Activated T-helper 1 cell treated with anti-CD3 and anti-CD28 coated beads, Interleukin-12 subunit alpha, Interleukin-12 subunit beta, Interleukin-2, Interleukin-4 antibody, amounts not matched to agents 30 ng/mL and 10 ng/mL and 1 ng/mL, durations not matched to agents 14 hours and 24 hours and 36 hours (primary cell): ENCODE results near the gene SUPT20H. TPM values are rescaled to one million over a fixed set of nuclear protein-coding genes. Genes with fewer than 3 reads are reported as not detected.

ENCODE experiments used
- DNase-seq: peaks from one replicate; pipeline ENCODE4 v3.0.0; 2021; ENCODE audit warnings: low spot score
- H3K27ac Mint-ChIP-seq: one replicate; pipeline ENCODE4 v1.8.0; 2021; ENCODE audit warnings: mild to moderate bottlenecking, mixed read lengths
- H3K27me3 Mint-ChIP-seq: one replicate; pipeline ENCODE4 v1.8.0; 2022; ENCODE audit warnings: mild to moderate bottlenecking, moderate library complexity, mixed read lengths; ENCODE audit not compliant: insufficient read depth
- H3K36me3 Mint-ChIP-seq: one replicate; pipeline ENCODE4 v1.8.0; 2021; ENCODE audit warnings: low read depth, mixed read lengths
- H3K4me1 Mint-ChIP-seq: one replicate; pipeline ENCODE4 v1.8.0; 2021; ENCODE audit warnings: low read depth, mixed read lengths
- H3K4me3 Mint-ChIP-seq: one replicate; pipeline ENCODE4 v1.8.0; 2021; ENCODE audit warnings: mild to moderate bottlenecking, moderate library complexity, mixed read lengths
- H3K9me3 Mint-ChIP-seq: one replicate; pipeline ENCODE4 v1.8.0; 2021; ENCODE audit warnings: mixed read lengths
- intact Hi-C: fragments of 100-400 bp; cut with micrococcal nuclease; formaldehyde crosslinking; loops from one replicate; pipeline ENCODE4 v1.15.1; 2024
- total RNA-seq: library from RNA; stranded (reverse); gene quantifications from 2 replicates; pipeline ENCODE4 v1.2.3, GENCODE V29; 2022

Gene SUPT20H
- total RNA-seq, 1 donor from 2014 or later, result 75.7 TPM

- no peaks in the 10 kb centered on the region for H3K9me3 Mint-ChIP-seq
- no peaks in the 10 kb centered on the region for H3K4me1 Mint-ChIP-seq
- intact Hi-C loops, result no loop called here
These were observed 31.4 kb upstream of the SUPT20H start for GRCh38 chr13:37090912-37091311.

GRCh38 chr13:37089495-37089894 is 30.0 kb upstream of the SUPT20H start:
- DNase-seq, result no peak
- Mint-ChIP-seq H3K27me3 (peaks cover 3% of the 10 kb centered on the region), H3K9me3 (no peaks in the 10 kb centered on the region), H3K27ac (no peak overlapping the region), H3K4me1 (no peaks in the 10 kb centered on the region), H3K36me3 (no peaks in the 10 kb centered on the region), H3K4me3 (no peak overlapping the region)
- intact Hi-C loops, result no loop called here

More at GRCh38 chr13:37090912-37091311, 31.4 kb upstream of the SUPT20H start:
- no peak for DNase-seq
- Mint-ChIP-seq H3K4me3 (no peak overlapping the region), H3K36me3 (no peaks in the 10 kb centered on the region), H3K27ac (no peak overlapping the region), H3K27me3 (peaks cover 3% of the 10 kb centered on the region)

- intact Hi-C loops, result no loop called here
- no peak for DNase-seq
- Mint-ChIP-seq H3K27me3 (peaks cover 4% of the 10 kb centered on the region), H3K36me3 (no peaks in the 10 kb centered on the region), H3K27ac (no peak overlapping the region), H3K4me1 (no peaks in the 10 kb centered on the region), H3K4me3 (no peak overlapping the region), H3K9me3 (no peaks in the 10 kb centered on the region)
These were observed 28.0 kb upstream of the SUPT20H start for GRCh38 chr13:37087486-37087885.

GRCh38 chr13:37085606-37086005 is 26.1 kb upstream of the SUPT20H start:
- no peaks in the 10 kb centered on the region for H3K4me1 Mint-ChIP-seq
- DNase-seq, result no peak
- H3K27ac Mint-ChIP-seq, result no peak overlapping the region
- H3K27me3 Mint-ChIP-seq, result peaks cover 8% of the 10 kb centered on the region
- no peak overlapping the region for H3K4me3 Mint-ChIP-seq
- H3K9me3 Mint-ChIP-seq, result no peaks in the 10 kb centered on the region
- no peaks in the 10 kb centered on the region for H3K36me3 Mint-ChIP-seq
- intact Hi-C loops, result no loop called here

GRCh38 chr13:37076818-37077217 is 17.3 kb upstream of the SUPT20H start:
- DNase-seq, result no peak
- peaks cover 13% of the 10 kb centered on the region for H3K27me3 Mint-ChIP-seq
- no peak overlapping the region for H3K4me3 Mint-ChIP-seq
- intact Hi-C loops, result loop anchor here (10.0 kb wide), 1 partner anchor 528 kb away; no protein-coding TSS in a partner anchor
- H3K36me3 Mint-ChIP-seq, result no peaks in the 10 kb centered on the region
- H3K9me3 Mint-ChIP-seq, result no peaks in the 10 kb centered on the region
- no peak overlapping the region for H3K27ac Mint-ChIP-seq
- no peaks in the 10 kb centered on the region for H3K4me1 Mint-ChIP-seq

GRCh38 chr13:37075164-37075563 is 15.7 kb upstream of the SUPT20H start:
- Mint-ChIP-seq H3K9me3 (no peaks in the 10 kb centered on the region), H3K27ac (no peak overlapping the region), H3K27me3 (peaks cover 11% of the 10 kb centered on the region), H3K36me3 (no peaks in the 10 kb centered on the region), H3K4me1 (no peaks in the 10 kb centered on the region), H3K4me3 (no peak overlapping the region)
- intact Hi-C loops, result loop anchor here (10.0 kb wide), 1 partner anchor 530 kb away; no protein-coding TSS in a partner anchor
- no peak for DNase-seq

- H3K27ac Mint-ChIP-seq, result no peak overlapping the region
- no peaks in the 10 kb centered on the region for H3K9me3 Mint-ChIP-seq
- DNase-seq, result no peak
- no peak overlapping the region for H3K4me3 Mint-ChIP-seq
- intact Hi-C loops, result loop anchor here (5.0 to 10.0 kb wide), 2 partner anchors 530 to 1843 kb away; no protein-coding TSS in a partner anchor
- H3K27me3 Mint-ChIP-seq, result peaks cover 11% of the 10 kb centered on the region
- H3K4me1 Mint-ChIP-seq, result no peaks in the 10 kb centered on the region
- no peaks in the 10 kb centered on the region for H3K36me3 Mint-ChIP-seq
These were observed 15.2 kb upstream of the SUPT20H start for GRCh38 chr13:37074703-37075102.

GRCh38 chr13:37072024-37072423 is 12.5 kb upstream of the SUPT20H start:
- no peaks in the 10 kb centered on the region for H3K4me1 Mint-ChIP-seq
- intact Hi-C loops, result loop anchor here (5.0 to 10.0 kb wide), 2 partner anchors 533 to 1845 kb away; no protein-coding TSS in a partner anchor

GRCh38 chr13:37070956-37071355 is 11.5 kb upstream of the SUPT20H start:
- H3K9me3 Mint-ChIP-seq, result no peaks in the 10 kb centered on the region
- no peak overlapping the region for H3K27ac Mint-ChIP-seq
- no peaks in the 10 kb centered on the region for H3K4me1 Mint-ChIP-seq
- H3K36me3 Mint-ChIP-seq, result no peaks in the 10 kb centered on the region
- H3K27me3 Mint-ChIP-seq, result peaks cover 11% of the 10 kb centered on the region
- no peak for DNase-seq
- no peak overlapping the region for H3K4me3 Mint-ChIP-seq
- intact Hi-C loops, result loop anchor here (5.0 to 10.0 kb wide), 2 partner anchors 534 to 1846 kb away; no protein-coding TSS in a partner anchor

More at GRCh38 chr13:37072024-37072423, 12.5 kb upstream of the SUPT20H start:
- Mint-ChIP-seq H3K4me3 (no peak overlapping the region), H3K27ac (no peak overlapping the region), H3K36me3 (no peaks in the 10 kb centered on the region), H3K9me3 (no peaks in the 10 kb centered on the region), H3K27me3 (peaks cover 11% of the 10 kb centered on the region)
- DNase-seq, result no peak

GRCh38 chr13:37070145-37070695 is 10.7 kb upstream of the SUPT20H start:
- Mint-ChIP-seq H3K36me3 (no peaks in the 10 kb centered on the region), H3K27me3 (peaks cover 10% of the 10 kb centered on the region), H3K9me3 (no peaks in the 10 kb centered on the region), H3K4me3 (no peak overlapping the region), H3K4me1 (no peaks in the 10 kb centered on the region), H3K27ac (no peak overlapping the region)
- no peak for DNase-seq
- intact Hi-C loops, result loop anchor here (5.0 to 10.0 kb wide), 2 partner anchors 535 to 1847 kb away; no protein-coding TSS in a partner anchor

GRCh38 chr13:37069597-37070103 is 10.2 kb upstream of the SUPT20H start:
- no peaks in the 10 kb centered on the region for H3K4me1 Mint-ChIP-seq
- H3K27me3 Mint-ChIP-seq, result peaks cover 11% of the 10 kb centered on the region
- no peaks in the 10 kb centered on the region for H3K36me3 Mint-ChIP-seq
- H3K27ac Mint-ChIP-seq, result no peak overlapping the region
- no peak for DNase-seq
- intact Hi-C loops, result loop anchor here (5.0 to 10.0 kb wide), 2 partner anchors 535 to 1848 kb away; no protein-coding TSS in a partner anchor
- no peak overlapping the region for H3K4me3 Mint-ChIP-seq
- no peaks in the 10 kb centered on the region for H3K9me3 Mint-ChIP-seq

GRCh38 chr13:37068962-37069361 is 9.5 kb upstream of the SUPT20H start:
- Mint-ChIP-seq H3K27me3 (peaks cover 14% of the 10 kb centered on the region), H3K4me1 (no peaks in the 10 kb centered on the region), H3K27ac (no peak overlapping the region), H3K36me3 (no peaks in the 10 kb centered on the region), H3K4me3 (no peak overlapping the region), H3K9me3 (no peaks in the 10 kb centered on the region)
- intact Hi-C loops, result no loop called here
- DNase-seq, result no peak

- DNase-seq, result no peak
- H3K27me3 Mint-ChIP-seq, result peaks cover 13% of the 10 kb centered on the region
- H3K9me3 Mint-ChIP-seq, result no peaks in the 10 kb centered on the region
- intact Hi-C loops, result no loop called here
- H3K4me1 Mint-ChIP-seq, result no peaks in the 10 kb centered on the region
- H3K36me3 Mint-ChIP-seq, result no peaks in the 10 kb centered on the region
- H3K4me3 Mint-ChIP-seq, result no peak overlapping the region
- no peak overlapping the region for H3K27ac Mint-ChIP-seq
These were observed 8.4 kb upstream of the SUPT20H start for GRCh38 chr13:37067874-37068273.
